NCI-H1092 treated with DMSO at 0.1 percent for 48 hours (cell line): ENCODE data around the gene PSPC1.
A peak's percentile ranks its signal among the peaks of the same experiment; 100 is the strongest.
"Not testable (repeated sequence)": the region's sequence is repeated elsewhere in the genome, so short reads cannot be mapped to it uniquely, and the experiment has no call there.

ENCODE experiments used
- DNase-seq: peaks from one replicate; lab custom pipeline; 2025; lab: John Stamatoyannopoulos, UW

Gene PSPC1, protein sequence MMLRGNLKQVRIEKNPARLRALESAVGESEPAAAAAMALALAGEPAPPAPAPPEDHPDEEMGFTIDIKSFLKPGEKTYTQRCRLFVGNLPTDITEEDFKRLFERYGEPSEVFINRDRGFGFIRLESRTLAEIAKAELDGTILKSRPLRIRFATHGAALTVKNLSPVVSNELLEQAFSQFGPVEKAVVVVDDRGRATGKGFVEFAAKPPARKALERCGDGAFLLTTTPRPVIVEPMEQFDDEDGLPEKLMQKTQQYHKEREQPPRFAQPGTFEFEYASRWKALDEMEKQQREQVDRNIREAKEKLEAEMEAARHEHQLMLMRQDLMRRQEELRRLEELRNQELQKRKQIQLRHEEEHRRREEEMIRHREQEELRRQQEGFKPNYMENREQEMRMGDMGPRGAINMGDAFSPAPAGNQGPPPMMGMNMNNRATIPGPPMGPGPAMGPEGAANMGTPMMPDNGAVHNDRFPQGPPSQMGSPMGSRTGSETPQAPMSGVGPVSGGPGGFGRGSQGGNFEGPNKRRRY

DNA sequence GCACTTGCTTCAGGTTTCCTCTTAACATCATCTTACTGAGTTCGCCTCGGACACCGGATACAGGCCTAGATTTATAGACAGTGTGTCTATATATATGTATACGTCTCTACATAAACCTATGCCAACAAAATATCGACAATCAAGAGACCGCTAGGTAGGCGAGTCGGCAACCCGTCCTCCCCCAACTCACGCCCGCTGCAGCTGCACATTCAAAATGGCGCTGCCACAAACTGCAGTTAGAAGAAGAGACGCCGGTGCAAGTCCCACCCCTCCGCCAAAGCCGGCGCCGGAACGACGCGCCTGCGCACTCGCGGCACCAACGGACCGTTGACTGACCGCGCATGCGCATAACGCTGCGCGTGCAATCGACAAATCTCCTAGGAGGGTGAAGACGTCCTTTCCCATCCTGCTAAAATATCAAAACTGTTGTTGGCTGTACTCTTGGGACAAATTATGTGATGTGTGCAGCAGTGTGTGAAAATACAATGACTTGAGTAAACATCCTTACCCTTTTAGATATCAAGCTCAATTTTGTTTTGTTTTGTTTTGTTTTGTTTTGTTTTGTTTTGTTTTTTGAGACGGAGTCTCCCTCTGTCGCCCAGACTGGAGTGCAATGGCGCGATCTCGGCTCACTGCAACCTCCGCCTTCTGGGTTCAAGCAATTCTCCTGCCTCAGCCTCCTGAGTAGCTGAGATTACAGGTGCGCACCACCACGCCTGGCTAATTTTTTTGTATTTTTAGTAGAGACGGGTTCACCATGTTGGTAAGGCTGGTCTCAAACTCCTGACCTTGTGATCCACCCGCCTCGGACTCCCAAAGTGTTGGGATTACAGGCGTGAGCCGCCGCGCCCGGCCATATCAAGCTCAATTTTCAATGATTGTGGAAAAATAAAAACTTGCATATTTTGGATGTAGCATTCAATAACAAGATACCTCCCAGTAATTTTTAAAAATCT lies at the start of gene PSPC1:
TSS of gene PSPC1 (minus strand) at position 219 of the 956 bp plus-strand sequence. CDS start at position 31, 188 bp downstream.
- DNase-seq, result peak; percentile 97

DNA sequence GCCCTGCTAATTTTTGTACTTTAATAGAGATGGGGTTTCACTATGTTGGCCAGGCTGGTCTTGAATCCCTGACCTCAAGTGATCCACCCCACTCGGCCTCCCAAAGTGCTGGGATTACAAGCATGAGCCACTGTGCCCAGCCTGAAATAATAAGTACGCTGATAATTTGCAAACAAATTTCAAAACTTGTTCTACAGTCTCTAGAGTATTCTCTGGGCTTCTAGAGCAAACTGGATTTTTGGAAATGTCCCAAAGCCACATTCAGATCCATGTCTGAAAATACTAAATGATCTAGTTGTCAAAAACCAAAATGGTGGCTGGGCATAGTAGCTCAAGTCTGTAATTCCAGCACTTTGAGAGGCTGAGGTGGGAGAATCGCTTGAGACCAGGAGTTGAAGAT lies 39.9 kb upstream of the PSPC1 start:
- no peak for DNase-seq

DNA sequence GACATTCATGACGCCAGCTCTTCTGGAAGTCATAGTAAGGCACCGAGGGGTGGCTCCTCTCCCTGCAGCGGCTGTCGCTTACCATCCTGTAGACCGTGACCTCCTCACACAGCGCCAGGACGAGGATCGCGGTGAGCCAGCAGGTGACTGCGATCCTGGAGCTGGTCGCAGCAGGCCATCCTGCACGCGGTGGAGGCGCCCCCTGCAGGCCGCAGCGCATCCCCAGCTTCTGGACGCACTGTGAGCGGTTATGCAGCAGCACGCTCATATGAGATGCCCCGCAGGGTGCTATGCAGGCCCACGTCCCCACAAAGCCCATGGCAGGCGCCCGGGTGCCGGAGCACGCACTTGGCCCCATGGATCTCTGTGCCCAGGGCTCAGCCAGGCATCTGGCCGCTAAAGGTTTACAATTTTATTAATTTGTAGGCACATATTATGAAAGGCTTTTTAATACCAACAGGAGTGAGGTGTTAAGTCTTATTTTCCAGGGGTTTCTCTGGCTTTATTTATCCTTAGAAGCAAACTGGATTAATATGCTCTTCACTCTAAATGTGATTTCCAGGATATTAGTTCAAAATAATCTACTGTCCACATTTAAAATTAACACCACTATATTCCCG lies 35.6 kb upstream of the PSPC1 start:
- DNase-seq, result no peak

DNA sequence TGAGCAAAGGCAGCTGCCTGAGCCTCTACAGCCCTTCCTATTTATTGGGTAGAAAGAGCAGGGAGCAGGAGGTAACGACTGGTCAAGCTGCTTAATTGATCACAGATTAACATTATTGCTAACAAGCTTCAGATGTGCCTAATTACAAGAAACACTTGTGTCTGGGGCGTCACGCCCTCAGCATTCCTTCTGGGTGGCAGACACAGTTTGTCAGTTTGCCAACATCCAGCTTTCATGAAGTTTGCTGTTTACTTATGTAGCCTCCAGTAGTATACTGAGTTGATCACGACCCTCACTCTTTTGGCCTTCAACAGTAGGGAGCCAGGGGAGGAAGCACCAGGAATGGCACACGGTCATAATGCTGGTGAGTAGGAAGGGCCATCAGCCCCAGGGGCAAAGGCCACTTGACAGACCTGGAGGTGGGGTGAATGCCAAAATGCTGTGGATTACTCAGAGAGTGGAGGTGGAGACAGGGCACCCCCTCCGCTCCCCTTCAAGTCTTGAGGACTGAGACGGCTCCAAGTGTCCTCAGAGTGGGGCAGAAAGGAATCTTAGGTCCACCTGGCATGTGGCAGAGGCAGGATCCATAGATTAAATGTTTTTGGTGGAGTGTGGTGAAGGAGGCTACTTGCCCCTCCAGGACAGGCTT lies 34.9 kb upstream of the PSPC1 start:
- no peak for DNase-seq

DNA sequence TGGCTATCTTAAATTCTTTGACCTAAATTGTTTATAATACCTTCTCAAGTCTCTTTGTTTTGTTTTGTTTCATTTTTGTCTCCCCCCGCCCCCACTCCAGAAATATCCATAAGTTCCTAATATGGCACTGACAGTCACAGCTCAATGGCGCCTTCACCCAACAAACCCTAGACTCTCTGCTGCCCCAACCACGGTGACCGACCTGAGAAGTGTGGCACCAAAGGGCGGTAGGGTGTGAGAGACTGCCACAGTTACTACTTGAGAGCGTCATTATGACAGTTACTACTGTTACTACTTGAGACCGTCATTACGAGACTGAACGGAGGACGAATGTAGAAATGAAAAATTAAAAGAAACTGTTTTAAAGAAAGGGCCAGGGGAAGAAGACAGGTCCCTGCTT lies 34.4 kb upstream of the PSPC1 start:
- no peak for DNase-seq

DNA sequence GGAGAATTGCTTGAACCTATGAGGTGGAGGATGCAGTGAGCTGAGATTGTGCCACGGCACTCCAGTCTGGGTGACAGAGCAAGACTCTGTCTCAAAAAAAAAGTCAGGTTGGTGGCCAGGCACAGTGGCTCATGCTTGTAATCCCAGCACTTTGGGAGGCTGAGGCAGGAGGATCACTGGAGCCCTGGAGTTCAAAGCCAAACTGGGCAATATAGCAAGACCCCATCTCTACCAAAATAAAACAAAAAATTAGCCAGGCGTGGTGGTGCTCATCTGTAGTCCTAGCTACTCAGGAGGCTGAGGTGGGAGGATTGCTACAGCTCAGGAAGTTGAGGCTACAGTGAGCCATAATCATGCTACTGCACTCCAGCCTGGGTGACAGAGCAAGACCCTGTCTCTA lies 33.1 kb upstream of the PSPC1 start:
- not testable (repeated sequence) for DNase-seq

DNA sequence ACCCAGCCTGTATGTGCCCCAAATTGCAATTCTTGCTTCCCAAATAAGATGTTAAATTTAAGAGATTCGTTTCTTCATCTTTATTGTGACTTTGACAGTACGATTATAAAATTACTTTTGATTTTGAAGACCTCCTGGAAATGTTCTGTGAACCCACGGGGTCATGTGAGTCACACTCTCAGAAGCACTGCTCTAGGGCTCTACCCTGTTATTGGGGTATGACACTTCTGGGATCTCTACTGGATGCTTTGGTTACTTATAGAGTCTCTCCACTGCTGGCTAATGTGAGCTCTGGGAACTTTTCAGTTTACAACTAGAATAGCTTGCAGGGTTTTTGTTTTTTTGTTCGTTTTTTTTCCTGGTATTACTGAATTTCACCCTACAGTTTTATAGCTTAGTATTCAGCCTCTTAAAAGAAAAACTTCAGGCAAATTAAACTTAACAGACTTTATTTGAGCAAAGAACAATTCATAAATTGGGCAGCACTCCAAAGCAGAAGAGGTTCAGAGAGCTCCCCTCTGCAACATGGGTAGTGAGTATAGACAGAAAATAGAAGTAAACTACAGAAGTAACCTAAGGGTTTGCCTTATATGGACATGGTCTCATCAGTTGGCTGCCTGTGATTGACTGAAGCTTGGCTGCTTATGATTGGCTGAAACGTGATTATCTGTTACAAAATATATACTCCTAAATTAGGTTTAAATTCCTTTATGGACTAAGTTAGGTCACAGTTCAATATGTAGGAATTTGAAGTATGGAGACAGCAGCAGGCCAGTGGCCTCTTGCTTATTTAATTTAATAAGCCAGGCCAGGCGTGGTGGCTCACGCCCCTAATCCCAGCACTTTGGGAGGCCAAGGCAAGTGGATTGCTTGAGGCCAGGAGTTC lies 28.5 kb upstream of the PSPC1 start:
- DNase-seq, result no peak

DNA sequence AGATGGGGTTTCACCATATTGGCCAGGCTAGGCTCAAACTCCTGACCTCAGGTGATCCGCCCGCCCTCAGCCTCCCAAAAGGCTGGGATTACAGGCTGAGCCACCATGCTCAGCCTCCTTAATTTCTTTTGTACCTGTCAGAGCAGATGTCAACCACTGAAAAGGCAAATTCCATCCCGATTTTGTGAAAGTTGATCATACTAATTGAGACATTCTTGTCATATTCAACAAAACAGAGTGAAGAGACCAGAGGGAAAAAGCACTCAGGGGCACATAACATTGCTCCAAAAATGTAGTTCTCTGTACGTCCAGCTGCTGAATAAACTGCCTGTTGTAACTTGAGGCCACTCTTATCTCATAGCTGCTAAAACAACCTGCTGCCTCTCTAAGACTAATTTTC lies 27.4 kb upstream of the PSPC1 start:
- no peak for DNase-seq

DNA sequence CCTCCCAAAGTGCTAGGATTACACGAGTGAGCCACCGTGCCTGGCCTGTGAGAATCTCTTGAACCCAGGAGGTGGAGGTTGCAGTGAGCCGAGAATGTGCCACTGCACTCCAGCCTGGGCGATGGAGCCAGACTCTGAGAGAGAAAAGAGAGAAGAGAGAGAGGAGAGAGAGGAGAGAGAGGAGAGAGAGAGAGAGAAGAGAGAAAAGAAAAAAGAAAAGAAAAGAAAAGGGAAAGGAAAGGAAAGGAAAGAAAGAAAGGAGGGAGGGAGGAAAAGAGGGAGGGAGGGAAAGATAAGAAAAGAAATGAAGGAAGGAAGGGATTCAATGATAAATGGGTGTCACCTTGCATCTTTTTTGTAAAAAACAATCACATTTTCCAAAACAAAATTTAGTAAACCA lies 23.0 kb upstream of the PSPC1 start:
- no peak for DNase-seq

DNA sequence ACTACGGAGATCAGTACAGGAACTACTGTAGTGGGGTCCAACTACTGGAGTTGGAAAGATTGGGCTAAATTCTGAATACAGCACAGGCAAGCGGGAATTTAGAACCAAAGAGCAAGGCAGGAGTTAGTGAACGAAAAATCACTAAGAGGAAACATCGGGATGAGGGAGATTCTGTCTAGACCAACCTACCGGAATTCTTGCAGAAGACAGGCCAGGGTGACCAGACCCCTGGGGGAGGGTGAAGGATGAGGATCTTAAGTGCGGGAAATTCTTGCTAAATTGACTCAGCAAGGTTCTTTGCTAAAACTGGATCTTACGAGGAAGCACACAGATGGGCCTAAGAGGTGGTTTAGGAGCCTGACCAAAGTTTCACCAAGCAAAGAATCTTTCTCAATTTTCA lies 13.2 kb upstream of the PSPC1 start:
- DNase-seq, result no peak

DNA sequence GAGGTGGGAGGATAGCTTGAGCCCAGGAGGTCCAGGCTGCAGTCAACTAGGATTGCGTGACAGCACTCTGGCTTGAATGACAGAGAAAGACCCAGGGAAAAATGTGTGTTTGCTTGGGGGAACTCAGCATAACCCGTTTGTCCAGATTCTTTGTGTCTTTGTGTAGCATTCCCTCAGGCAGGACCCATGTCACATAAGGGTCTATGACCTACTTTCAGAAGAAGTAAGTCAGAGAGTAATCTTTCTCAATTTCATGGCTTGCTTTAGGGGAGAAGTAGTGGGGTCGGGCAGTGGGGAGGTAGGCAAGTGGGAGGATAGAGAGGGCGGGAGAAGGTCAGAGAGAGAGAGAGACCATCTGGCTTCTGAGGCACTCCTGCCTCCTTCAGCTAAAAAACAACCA lies 11.9 kb upstream of the PSPC1 start:
- DNase-seq, result no peak

DNA sequence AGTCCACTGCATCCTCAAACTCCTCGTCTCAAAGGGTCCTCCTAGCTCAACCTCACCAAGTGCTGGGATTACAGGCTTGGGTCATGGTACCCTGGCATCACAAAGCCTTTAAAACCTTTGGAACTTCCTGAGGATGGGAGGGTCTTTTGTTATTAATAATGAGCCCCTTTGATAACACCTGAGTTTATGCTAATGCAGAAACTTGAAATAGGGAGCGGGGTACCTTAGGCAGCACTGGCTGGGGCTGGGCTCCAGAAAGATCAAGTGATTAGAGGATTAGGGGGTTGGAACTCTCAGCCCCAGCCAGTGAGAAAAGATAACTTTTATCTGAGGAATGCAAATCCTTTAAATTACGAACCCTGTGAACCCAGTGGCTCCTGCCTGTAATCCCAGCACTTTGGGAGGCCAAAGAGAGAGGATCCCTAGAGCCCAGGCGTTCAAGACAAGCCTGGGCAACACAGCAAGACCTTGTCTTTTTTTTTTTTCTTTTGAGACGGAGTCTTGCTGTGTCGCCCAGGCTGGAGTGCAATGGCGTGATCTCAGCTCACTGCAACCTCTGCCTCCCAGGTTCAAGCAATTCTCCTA lies 9.3 kb upstream of the PSPC1 start:
- DNase-seq, result no peak

DNA sequence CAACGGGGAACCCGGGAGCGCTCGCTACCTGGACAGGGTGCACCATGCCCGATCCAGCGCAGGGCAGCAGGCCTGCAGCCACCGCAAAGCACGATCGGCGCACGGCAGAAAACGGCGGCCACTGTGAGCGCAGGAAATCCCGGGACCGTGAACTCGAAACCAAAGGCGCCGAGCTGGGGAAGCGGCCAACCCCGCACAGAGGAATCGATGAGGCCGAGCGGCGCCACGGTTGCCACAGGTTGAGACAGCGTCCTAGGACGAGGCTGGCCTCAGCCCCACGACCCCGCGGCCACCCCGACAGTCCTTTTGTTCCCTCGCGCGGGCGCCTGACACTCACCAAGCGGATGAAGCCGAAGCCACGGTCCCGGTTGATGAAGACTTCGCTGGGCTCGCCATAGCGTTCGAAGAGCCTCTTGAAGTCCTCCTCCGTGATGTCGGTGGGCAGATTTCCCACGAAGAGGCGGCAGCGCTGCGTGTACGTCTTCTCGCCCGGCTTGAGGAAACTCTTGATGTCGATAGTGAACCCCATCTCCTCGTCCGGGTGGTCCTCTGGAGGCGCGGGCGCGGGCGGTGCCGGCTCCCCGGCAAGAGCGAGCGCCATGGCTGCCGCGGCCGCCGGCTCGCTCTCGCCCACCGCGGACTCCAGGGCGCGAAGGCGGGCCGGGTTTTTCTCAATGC lies 557 bp downstream of the PSPC1 start:
- DNase-seq, result peak; percentile 59

DNA sequence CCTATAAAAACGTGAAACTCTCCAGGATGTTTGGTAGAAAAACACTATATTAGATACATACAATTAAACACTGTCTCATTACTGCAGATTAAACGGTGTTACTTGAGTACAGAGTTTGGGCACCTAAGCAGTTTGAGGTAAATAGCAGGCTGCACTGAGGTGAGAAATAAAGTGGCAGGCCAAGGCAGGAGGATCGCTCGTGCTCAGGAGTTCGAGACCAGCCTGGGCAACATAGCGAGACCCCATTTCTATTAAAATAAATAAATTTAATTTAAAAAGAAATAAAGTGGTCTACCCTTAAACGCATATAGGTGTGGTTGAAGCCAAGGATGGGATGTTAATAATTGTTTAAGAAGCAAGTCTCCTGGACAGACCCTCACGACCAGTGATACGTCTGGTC lies 1.2 kb downstream of the PSPC1 start:
- no peak for DNase-seq

DNA sequence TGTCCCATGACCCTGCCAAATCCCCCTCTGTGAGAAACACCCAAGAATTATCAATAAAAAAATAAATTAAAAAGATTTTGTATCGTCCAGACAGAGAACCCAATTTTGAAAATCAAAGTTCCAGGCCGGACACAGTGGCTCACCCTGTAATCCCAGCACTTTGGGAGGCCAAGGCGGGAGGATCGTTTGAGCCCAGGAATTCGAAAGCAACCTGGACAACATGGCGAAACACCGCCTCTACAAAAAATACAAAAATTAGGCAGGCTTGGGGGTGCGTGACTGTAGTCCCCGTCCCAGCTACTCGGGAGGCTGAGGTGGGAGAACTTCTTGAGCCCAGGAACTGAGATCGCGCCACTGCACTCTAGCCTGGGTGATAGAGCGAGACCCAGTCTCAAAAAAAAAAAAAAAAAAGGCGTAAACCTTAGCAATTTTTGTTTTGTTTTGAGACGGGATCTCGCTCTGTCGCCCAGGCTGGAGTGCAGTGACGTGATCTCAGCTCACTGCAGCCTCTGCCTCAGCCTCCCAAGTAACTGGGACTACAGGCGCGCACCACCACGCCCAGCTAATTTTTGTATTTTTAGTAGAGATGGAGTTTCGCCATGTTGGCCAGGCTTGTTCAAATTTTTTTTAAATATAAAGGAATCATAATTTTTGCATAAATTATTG lies 1.9 kb downstream of the PSPC1 start:
- DNase-seq, result not testable (repeated sequence)

DNA sequence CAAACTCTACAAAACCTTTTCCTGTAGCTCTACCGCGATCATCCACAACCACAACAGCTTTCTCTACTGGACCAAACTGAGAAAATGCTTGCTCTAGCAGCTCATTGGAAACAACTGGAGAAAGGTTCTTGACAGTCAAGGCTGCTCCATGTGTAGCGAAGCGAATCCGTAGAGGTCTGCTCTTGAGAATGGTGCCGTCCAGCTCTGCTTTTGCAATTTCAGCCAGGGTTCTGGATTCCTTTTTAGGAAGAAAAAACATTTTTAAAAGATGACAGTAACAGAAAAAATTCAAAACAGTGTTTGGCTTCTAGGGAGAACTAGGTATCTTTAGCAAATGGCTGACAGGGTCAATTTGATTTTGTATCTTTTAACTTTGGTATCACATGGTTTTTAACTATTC lies 10.4 kb downstream of the PSPC1 start:
- no peak for DNase-seq

DNA sequence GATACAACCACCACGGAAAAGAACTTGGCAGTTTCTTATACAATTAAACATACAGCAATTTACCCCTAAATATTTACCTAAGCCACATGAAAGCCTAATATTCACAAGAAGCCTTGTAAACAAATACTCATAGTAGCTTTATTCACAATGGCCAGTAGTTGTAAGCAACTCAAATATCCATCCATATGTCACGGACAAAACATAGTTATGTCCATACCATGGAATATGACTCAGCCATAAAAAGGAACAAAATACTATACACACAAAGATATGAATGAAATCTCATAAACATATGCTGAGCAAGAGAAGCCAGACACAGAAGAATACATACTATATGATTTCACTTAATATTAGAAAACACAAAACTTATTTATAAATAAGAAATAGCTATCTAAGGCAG lies 12.9 kb downstream of the PSPC1 start:
- DNase-seq, result no peak

DNA sequence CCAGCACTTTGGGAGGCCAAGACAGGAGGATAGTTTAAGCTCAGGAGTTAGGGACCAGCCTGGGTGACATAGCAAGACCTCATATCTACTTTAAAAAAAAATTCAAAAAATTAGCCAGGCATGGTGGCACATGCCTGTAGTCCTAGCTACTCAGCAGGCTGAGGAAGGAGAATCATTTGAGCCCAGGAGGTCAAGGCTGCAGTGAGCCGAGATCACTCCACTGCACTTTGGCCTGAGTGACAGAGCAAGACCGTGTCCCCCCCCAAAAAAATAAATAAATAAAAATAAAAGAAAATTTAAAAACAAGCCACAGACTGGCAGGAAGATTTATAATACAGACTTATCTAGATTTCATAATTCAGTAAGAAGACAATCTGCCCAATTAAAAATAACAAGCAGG lies 14.8 kb downstream of the PSPC1 start:
- DNase-seq, result no peak

DNA sequence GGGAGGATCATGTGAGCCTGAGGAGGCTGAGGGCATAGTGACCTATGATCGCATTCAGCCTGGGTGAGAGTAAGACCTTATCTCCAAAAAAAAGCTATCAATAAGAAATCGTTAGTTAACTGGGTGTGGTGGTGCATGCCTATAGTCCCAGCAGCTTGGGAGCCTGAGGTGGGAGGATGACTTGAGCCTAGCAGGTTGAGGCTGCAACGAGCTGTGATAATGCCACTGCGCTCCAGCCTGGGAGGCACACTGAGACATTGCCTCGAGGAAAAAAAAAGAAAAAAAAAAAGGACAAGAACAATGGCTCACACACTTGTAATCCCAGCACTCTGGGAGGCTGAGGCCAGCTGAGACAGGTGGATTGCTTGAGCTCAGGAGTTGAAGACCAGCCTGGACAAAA lies 16.2 kb downstream of the PSPC1 start:
- DNase-seq, result no peak
